Right lobe of liver (tissue), 6 donors: ENCODE data around the gene GLOD5. TPM values are rescaled to one million over a fixed set of nuclear protein-coding genes. Genes with fewer than 3 reads are reported as not detected.

Experiments used
- ATAC-seq, 4 donors: fragments of 200-7000 bp; cut with Tn5 transposase; one replicate each; pipeline ENCODE4 v1.9.1; 2020; ENCODE audit warnings: mild to moderate bottlenecking in 4 of 4, moderate library complexity in 4 of 4
- DNase-seq, 3 donors: peaks; one replicate each; pipeline ENCODE4 v3.0.0-alpha.2; 2020
- H3K27ac ChIP-seq, 3 donors: fragments of 200-600 bp; one replicate each; pipeline ENCODE4 v1.8.0; 2022
- H3K27me3 ChIP-seq, 2 donors: fragments of 200-600 bp; one replicate each; pipeline ENCODE4 v1.8.0; 2022
- H3K36me3 ChIP-seq, 4 donors: fragments of 200-600 bp; sonication (generic) in 1 of 4; one replicate each; pipeline versions ENCODE4 v1.5.1 to v1.8.0; 2017 to 2022; ENCODE audit warnings: control low read depth in 1 of 4
- H3K4me1 ChIP-seq, 4 donors: fragments of 200-600 bp; sonication (generic) in 1 of 4; one replicate each; pipeline versions ENCODE4 v1.5.1 to v1.8.0; 2017 to 2022; ENCODE audit warnings: control low read depth in 1 of 4
- H3K4me3 ChIP-seq, 3 donors: fragments of 200-600 bp; one replicate each; pipeline ENCODE4 v1.8.0; 2022
- H3K9me3 ChIP-seq, 4 donors: fragments of 200-600 bp; sonication (generic) in 1 of 4; one replicate each; pipeline versions ENCODE4 v1.5.1 to v1.8.0; 2017 to 2022; ENCODE audit warnings: control low read depth in 1 of 4
- CTCF ChIP-seq, 4 donors: fragments of 200-600 bp in 3 of 4; fragments of 450-650 bp in 1 of 4; IDR thresholded peaks; one replicate each; pipeline versions ENCODE4 v1.5.1 to v1.8.0; 2016 to 2022; ENCODE audit warnings: antibody characterized with exemption in 4 of 4, mild to moderate bottlenecking in 2 of 4
- POLR2A ChIP-seq: fragments of 450-650 bp; IDR thresholded peaks from one replicate; pipeline ENCODE4 v1.6.1; 2017; ENCODE audit warnings: antibody characterized with exemption, mild to moderate bottlenecking
- WGBS: methylation state at CpG from one replicate; pipeline ENCODE4 v1.1.6; 2018; ENCODE audit warnings: low coverage, low lambda C conversion rate; ENCODE audit not compliant: insufficient coverage; ENCODE audit errors: missing lambda C conversion rate; 5-methylcytosine and 5-hydroxymethylcytosine counted together
- intact Hi-C, 2 donors: fragments of 100-400 bp; cut with DNase I; formaldehyde crosslinking; loops; one replicate each; pipeline versions ENCODE4 v1.11.2 to v1.14.1; 2022
- total RNA-seq, 6 experiments: library from RNA; depleted of rRNA in 2 of 6; stranded (reverse); fragments of >200 nt in 2 of 6; fragmentation: NEBNext Ultra II Directional in 3 of 6; extraction: Animal tissue kit (Norgen Biotek cat#: 25700) in 3 of 6; gene quantifications; one replicate each; pipeline versions ENCODE4 v1.1.0 to v1.2.4, GENCODE V29; 2016 to 2023
- donor health status: DM: no; HTN: yes; CAD: no.
- donor health status: DM: no; HTN: no; CAD: no.
- donor health status: DM: no; HTN: no; CAD: no.
- donor health status: DM: no; HTN: yes; CAD: no.
- donor health status: DM: no; HTN: yes; CAD: no.

Gene GLOD5
- total RNA-seq, 6 experiments from 2014 or later: 0.98 to 4.1 (median 2.9) TPM

GRCh38 chrX:48786825-48787504 is 25.4 kb downstream of the GLOD5 start:
- DNase-seq (no peak), ATAC-seq (no peak)
- Histone ChIP-seq H3K4me1 (no peaks in the 10 kb centered on the region), H3K27me3 (no peaks in the 10 kb centered on the region), H3K9me3 (no peaks in the 10 kb centered on the region), H3K27ac (no peak overlapping the region), H3K4me3 (no peak overlapping the region), H3K36me3 (no peaks in the 10 kb centered on the region)
- TF ChIP-seq CTCF (IDR thresholded peaks at IDR 0.05): no peak
- no peak for TF ChIP-seq POLR2A
- WGBS: 42% methylated on average over 6 of the region's 6 CpGs
- intact Hi-C loops: no loop called here

GRCh38 chrX:48787505-48788443 is 26.2 kb downstream of the GLOD5 start:
- WGBS: 45% methylated on average over 17 of the region's 17 CpGs
- Histone ChIP-seq H3K4me3 (no peak overlapping the region), H3K27me3 (no peaks in the 10 kb centered on the region), H3K27ac (no peak overlapping the region), H3K36me3 (no peaks in the 10 kb centered on the region), H3K4me1 (no peaks in the 10 kb centered on the region), H3K9me3 (no peaks in the 10 kb centered on the region)
- no peak for ATAC-seq
- no peak for DNase-seq
- intact Hi-C loops: no loop called here
- TF ChIP-seq POLR2A (no peak), CTCF (IDR thresholded peaks at IDR 0.05) (no peak)

GRCh38 chrX:48789366-48790220 is 28.0 kb downstream of the GLOD5 start:
- intact Hi-C loops: no loop called here
- DNase-seq (no peak), ATAC-seq (no peak)
- H3K27me3 ChIP-seq: no peaks in the 10 kb centered on the region
- TF ChIP-seq CTCF (IDR thresholded peaks at IDR 0.05) (no peak), POLR2A (no peak)
- H3K36me3 ChIP-seq: no peaks in the 10 kb centered on the region
- H3K4me3 ChIP-seq: no peak overlapping the region
- H3K4me1 ChIP-seq: no peaks in the 10 kb centered on the region
- no peak overlapping the region for H3K27ac ChIP-seq
- 56% methylated on average over 7 of the region's 7 CpGs for WGBS
- H3K9me3 ChIP-seq: no peaks in the 10 kb centered on the region

GRCh38 chrX:48790477-48790876 is 28.9 kb downstream of the GLOD5 start:
- H3K27ac ChIP-seq: no peak overlapping the region
- ATAC-seq (no peak), DNase-seq (no peak)
- H3K9me3 ChIP-seq: no peaks in the 10 kb centered on the region
- no peaks in the 10 kb centered on the region for H3K36me3 ChIP-seq
- H3K4me1 ChIP-seq: no peaks in the 10 kb centered on the region
- no peaks in the 10 kb centered on the region for H3K27me3 ChIP-seq
- TF ChIP-seq CTCF (IDR thresholded peaks at IDR 0.05): no peak
- TF ChIP-seq POLR2A: no peak
- intact Hi-C loops: no loop called here
- WGBS: 55% methylated on average over 4 of the region's 5 CpGs
- no peak overlapping the region for H3K4me3 ChIP-seq
